T-helper 2 cell treated with Interferon-gamma antibody and Interleukin-4, amounts not matched to agents 5 μg/mL and 100 μg/mL, for 36 hours (primary cell): ENCODE results near the gene ANXA4.
A peak's percentile ranks its signal among the peaks of the same experiment; 100 is the strongest.
"Not testable (repeated sequence)": the region's sequence is repeated elsewhere in the genome, so short reads cannot be mapped to it uniquely, and the experiment has no call there.

Experiments
- DNase-seq: peaks from one replicate; pipeline ENCODE4 v3.0.0; 2021; ENCODE audit warnings: low spot score
- H3K27ac Mint-ChIP-seq: one replicate; pipeline ENCODE4 v1.8.0; 2021; ENCODE audit warnings: mild to moderate bottlenecking, mixed read lengths
- H3K27me3 Mint-ChIP-seq: one replicate; pipeline ENCODE4 v1.8.0; 2021; ENCODE audit warnings: low read depth, mixed read lengths
- H3K36me3 Mint-ChIP-seq: one replicate; pipeline ENCODE4 v1.8.0; 2021; ENCODE audit warnings: low read depth, mixed read lengths
- H3K4me1 Mint-ChIP-seq: one replicate; pipeline ENCODE4 v1.8.0; 2021; ENCODE audit warnings: low read depth, mixed read lengths
- H3K4me3 Mint-ChIP-seq: one replicate; pipeline ENCODE4 v1.8.0; 2022; ENCODE audit warnings: mild to moderate bottlenecking, moderate library complexity, mixed read lengths
- H3K9me3 Mint-ChIP-seq: one replicate; pipeline ENCODE4 v1.8.0; 2021; ENCODE audit warnings: mixed read lengths

The ANXA4 gene

DNA sequence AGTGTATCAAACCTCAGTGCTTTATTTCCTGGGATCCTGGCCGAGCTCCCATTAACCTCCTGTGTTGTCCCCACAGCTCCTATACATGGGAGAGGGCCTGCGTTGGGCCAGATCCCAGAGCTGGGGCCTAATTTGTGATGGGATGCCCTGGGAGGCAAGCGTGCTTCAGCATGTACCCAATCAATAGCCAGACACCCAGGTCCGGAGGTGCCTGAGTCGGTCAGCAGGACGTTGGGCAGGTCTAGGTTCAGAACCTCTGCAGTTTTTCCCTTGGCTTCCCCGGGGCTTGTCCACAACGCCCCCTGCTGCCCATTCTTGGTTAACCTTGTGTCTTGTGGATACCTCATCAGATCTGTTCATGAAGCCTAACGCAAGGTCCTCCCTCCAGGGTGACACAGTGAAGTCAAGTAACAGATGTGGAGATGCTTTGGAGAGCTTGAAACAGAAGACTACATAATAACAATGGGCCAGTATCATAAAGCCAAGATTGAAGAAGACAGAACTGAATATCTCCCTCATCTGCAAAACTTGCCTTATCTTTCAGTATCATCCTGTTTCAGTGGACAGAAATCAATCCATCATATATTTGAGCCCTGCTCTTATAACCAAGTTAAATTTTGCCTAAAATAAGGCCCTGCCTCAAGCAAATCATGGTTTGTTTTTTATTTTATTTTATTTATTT lies 27.3 kb upstream of the ANXA4 start:
- H3K4me1 Mint-ChIP-seq, H3K27ac Mint-ChIP-seq, H3K36me3 Mint-ChIP-seq, H3K27me3 Mint-ChIP-seq, H3K9me3 Mint-ChIP-seq, H3K4me3 Mint-ChIP-seq: not testable (repeated sequence)
- DNase-seq: peak; percentile 80

DNA sequence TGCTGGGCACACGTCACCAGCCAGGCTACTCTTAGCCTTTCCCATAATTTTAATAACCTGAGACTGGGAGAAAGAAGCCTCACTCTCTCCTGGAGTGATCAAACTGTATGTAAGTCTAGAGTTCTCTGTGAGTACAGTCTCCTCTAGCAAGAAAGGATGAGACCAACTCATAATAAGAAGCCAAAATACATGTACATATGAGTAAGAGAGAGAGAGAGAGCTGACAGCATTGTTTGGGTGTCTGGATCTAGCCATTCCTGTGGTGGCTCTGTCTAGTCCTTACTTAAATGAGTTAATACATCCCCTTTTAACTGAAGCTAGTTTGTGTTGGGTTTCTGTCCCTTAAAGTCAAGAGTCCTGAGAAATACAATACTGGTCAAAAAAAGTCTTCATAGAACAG lies 26.0 kb upstream of the ANXA4 start:
- no peaks in the 10 kb centered on the region for H3K27me3 Mint-ChIP-seq
- no peak overlapping the region for H3K4me3 Mint-ChIP-seq
- no peak for DNase-seq
- H3K9me3 Mint-ChIP-seq: no peaks in the 10 kb centered on the region
- H3K27ac Mint-ChIP-seq: no peak overlapping the region
- no peaks in the 10 kb centered on the region for H3K36me3 Mint-ChIP-seq
- peaks cover 9% of the 10 kb centered on the region for H3K4me1 Mint-ChIP-seq

DNA sequence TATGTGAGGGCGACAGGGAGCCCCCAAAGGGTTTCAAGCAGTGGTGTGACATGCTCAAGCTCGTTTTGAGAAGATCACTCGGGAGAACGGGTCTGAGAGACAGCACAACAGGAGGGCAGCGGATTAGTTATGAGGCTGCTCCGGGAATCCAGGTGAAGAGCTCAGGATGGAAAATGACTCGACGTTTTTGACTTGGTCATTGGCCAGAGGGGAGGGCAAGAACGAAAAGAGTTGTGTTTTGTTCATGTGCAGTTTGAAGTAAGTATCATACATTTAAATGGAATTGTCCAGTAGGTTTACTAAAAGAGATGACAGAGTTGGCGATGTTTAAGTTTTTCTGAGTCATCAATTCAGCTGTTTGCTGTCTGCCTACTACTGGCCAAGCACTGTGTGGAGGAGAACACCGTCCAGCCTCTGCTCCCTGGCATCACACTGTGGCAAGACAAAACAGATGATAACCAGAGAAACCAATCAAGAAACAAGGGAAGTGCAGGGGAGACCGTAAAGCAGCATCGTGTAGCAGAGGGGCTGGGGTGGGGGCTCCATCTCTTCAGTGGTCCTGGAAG lies 25.3 kb upstream of the ANXA4 start:
- no peaks in the 10 kb centered on the region for H3K27me3 Mint-ChIP-seq
- H3K9me3 Mint-ChIP-seq: no peaks in the 10 kb centered on the region
- H3K4me3 Mint-ChIP-seq: no peak overlapping the region
- H3K4me1 Mint-ChIP-seq: peaks cover 7% of the 10 kb centered on the region
- H3K36me3 Mint-ChIP-seq: no peaks in the 10 kb centered on the region
- H3K27ac Mint-ChIP-seq: no peak overlapping the region
- DNase-seq: no peak

DNA sequence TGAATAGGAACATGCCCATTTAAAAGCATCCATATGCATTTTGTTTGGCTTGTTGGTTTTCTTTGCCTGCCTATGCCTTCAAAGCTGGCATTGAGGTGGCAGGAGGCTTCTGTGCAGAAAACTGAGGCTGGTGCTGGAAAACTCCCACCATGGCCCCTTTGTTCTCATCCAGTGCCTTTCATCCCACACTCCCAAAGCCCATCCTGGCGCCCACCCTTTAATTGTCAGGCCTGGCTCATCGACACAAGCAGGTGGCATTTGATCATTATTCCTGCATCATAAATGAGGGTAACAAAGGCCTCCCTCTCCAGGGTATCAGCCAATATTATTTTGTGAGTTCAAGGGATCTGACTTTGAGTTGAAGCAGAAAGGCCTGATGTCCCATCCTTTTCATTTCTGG lies 24.7 kb upstream of the ANXA4 start:
- H3K9me3 Mint-ChIP-seq: no peaks in the 10 kb centered on the region
- H3K36me3 Mint-ChIP-seq: no peaks in the 10 kb centered on the region
- H3K4me3 Mint-ChIP-seq: no peak overlapping the region
- H3K4me1 Mint-ChIP-seq: peaks cover 7% of the 10 kb centered on the region
- no peaks in the 10 kb centered on the region for H3K27me3 Mint-ChIP-seq
- no peak overlapping the region for H3K27ac Mint-ChIP-seq
- DNase-seq: no peak

DNA sequence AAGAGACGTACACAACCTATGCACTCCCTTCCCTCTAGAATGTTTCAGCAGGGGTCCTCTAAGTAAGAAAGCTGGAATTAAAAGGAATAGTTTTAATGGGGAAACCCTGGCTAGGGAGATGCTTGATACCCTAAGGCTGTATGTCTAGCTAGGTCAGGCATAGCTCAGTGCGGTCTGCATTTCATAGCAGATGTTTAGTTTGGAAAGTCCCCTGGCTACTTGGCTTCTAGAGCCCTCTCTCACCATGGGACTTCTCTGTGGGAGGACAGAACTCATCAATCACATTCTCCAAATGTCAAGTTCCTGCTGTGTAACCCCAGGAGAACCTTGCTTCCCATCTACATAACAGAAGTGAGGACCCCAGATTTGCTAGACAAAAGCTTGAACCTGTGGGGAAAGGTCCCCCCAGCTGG lies 24.1 kb upstream of the ANXA4 start:
- H3K27me3 Mint-ChIP-seq: no peaks in the 10 kb centered on the region
- no peak overlapping the region for H3K27ac Mint-ChIP-seq
- H3K4me3 Mint-ChIP-seq: no peak overlapping the region
- no peaks in the 10 kb centered on the region for H3K36me3 Mint-ChIP-seq
- peaks cover 7% of the 10 kb centered on the region for H3K4me1 Mint-ChIP-seq
- no peaks in the 10 kb centered on the region for H3K9me3 Mint-ChIP-seq
- DNase-seq: no peak

DNA sequence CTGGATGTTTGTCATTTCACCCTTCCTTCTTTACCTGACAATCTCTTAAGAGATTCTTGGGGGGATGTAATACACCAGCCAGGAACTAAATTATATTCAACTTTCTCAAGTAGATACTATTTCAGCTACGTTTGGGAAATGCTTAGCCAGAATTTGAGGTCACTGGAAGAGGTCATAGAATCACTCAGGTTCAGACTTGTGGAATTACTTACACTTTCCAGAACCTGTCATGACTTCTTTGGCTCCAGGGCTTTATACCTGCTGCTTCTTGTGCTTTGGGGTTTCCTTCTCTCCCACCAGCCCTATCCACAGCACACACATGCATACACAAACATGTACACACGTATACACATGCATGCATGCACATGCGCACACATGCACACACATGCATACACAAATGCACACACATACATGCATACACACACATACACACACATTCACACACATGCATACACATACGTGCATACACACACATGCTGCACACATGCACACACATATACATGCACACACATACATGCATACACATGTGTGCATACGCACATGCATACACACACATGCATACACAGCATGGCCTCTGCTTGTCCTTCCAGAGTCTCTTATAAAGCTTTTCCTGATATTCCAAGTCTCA lies 23.5 kb upstream of the ANXA4 start:
- Mint-ChIP-seq H3K4me3 (no peak overlapping the region), H3K36me3 (no peaks in the 10 kb centered on the region), H3K4me1 (peaks cover 7% of the 10 kb centered on the region), H3K27ac (no peak overlapping the region), H3K27me3 (no peaks in the 10 kb centered on the region), H3K9me3 (no peaks in the 10 kb centered on the region)
- no peak for DNase-seq

DNA sequence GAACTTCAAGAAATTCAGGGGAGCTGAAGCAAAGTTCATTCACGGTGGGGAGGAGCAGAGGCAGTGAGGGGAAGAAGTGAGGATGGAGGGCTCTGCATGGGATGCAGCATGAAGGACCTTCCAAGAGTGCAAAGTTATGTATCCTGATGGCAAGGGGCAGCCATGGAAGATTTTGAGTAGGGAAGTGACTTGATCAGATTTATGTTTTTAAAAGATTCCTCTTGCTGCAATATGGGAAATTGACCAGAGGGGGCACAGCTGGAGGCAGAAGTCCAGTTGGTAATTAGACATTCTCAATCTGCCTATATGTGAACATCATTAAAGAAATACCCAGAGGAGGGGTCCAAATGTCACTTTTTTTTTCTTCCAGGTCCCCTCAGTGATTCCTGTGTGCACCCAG lies 21.5 kb upstream of the ANXA4 start:
- H3K4me1 Mint-ChIP-seq: peaks cover 9% of the 10 kb centered on the region
- H3K27me3 Mint-ChIP-seq: no peaks in the 10 kb centered on the region
- H3K36me3 Mint-ChIP-seq: no peaks in the 10 kb centered on the region
- H3K9me3 Mint-ChIP-seq: no peaks in the 10 kb centered on the region
- no peak overlapping the region for H3K4me3 Mint-ChIP-seq
- no peak for DNase-seq
- no peak overlapping the region for H3K27ac Mint-ChIP-seq

DNA sequence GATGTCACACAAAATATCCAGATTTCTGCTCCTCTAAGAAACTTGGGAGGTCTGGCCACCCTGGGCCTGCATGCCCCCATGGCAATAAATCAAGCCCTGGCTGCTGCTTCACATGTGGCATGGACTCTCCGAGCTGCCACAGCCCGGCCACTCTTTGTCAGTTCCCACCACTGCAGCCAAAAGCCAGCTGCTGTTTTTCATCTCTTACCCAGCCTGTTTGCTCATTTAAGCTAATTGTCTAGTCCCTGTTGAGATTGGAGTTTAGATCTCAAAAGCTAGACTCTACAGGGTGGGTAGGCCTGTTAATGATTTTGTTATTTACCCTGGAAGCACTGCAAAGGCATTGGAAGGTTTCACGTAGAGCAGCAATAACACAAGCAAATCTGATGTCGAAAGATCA lies 20.9 kb upstream of the ANXA4 start:
- no peaks in the 10 kb centered on the region for H3K27me3 Mint-ChIP-seq
- H3K9me3 Mint-ChIP-seq: no peaks in the 10 kb centered on the region

DNA sequence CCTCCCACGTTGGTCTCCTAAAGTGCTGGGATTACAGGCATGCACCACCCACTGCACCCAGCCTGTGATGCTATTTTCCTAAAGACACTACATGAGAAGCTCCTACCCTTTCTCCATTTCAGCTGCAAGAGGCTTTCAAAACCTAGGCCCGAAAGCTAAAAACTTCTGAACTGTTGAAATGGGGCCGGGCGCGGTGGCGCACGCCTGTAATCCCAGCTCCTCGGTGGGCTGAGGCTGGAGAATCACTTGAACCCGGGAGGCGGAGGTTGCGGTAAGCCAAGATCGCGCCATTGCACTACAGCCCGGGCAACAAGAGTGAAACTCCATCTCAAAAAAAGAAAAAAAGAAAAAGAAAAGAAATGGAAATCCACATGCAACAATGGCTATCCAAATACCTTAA lies 18.1 kb upstream of the ANXA4 start:
- H3K9me3 Mint-ChIP-seq: no peaks in the 10 kb centered on the region
- H3K4me3 Mint-ChIP-seq: no peak overlapping the region
- DNase-seq: no peak
- no peaks in the 10 kb centered on the region for H3K27me3 Mint-ChIP-seq
- no peaks in the 10 kb centered on the region for H3K36me3 Mint-ChIP-seq
- H3K27ac Mint-ChIP-seq: no peak overlapping the region
- H3K4me1 Mint-ChIP-seq: peaks cover 9% of the 10 kb centered on the region

More for the DNA sequence above, 20.9 kb upstream of the ANXA4 start:
- H3K4me1 Mint-ChIP-seq: peaks cover 9% of the 10 kb centered on the region
- no peaks in the 10 kb centered on the region for H3K36me3 Mint-ChIP-seq
- no peak for DNase-seq
- H3K27ac Mint-ChIP-seq: no peak overlapping the region
- no peak overlapping the region for H3K4me3 Mint-ChIP-seq

DNA sequence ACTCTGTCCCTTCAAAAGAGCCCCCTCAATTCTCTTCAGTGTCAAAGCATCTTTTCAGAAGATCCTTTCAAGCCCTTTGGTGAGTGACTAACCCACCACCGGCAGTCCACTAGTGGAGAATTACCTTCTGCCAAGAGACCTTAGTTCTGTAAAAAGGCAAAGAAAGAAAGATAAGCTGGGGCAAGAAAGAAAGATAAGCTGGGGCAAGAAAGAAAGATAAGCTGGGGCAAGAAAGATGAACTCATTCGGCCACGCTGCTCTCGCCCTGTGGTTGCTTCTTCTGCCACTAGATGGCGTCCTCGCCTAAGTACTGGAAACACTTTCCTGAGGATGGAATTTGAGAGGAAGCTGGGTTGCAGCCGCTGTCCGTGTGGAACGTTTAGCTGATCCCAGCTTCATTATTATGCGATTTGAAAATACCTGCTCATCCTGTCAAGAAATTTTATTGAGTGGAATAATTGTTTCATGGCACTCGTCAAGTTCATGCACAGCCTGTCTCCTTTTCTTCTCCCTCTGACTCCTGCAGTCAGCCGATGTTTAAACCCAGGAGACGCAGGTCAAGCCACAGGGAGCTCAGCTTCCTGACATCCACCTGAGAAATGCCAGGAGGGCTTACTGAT lies 17.3 kb upstream of the ANXA4 start:
- H3K27ac Mint-ChIP-seq: no peak overlapping the region
- H3K4me3 Mint-ChIP-seq: peak overlapping the region; percentile 71
- no peaks in the 10 kb centered on the region for H3K36me3 Mint-ChIP-seq
- H3K27me3 Mint-ChIP-seq: no peaks in the 10 kb centered on the region
- H3K9me3 Mint-ChIP-seq: no peaks in the 10 kb centered on the region
- peaks cover 9% of the 10 kb centered on the region for H3K4me1 Mint-ChIP-seq
- peak; percentile 76 for DNase-seq

DNA sequence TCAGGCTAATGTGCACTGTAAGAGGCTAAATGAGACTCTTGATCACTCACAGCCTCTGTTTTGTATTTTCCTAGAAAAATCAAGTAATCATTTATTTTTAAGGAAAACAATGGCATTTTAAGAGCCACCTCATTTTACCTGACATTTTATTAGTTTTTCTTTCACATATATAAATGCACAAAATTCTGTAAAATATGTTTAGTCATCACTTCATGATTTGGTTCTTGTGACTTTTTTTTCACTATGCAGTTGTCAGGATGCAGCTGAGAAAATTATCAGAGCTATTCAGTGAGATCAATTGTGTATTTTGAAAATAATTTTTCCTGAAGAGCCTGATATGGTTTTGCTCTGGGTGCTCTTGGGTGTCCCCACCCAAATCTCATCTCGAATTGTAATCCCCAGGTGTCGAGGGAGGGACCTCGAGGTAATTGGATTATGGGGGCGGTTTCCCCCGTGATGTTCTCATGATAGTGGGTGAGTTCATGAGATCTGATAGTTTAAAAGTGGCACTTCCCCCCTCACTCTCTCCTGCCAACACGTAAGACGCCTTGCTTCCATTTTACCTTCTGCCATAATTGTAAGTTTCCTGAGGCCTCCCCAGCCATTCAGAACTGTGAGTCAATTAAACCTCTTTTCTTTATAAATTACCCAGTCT lies 16.1 kb upstream of the ANXA4 start:
- DNase-seq: no peak
- H3K27ac Mint-ChIP-seq: no peak overlapping the region
- no peak overlapping the region for H3K4me3 Mint-ChIP-seq
- peaks cover 9% of the 10 kb centered on the region for H3K4me1 Mint-ChIP-seq
- H3K36me3 Mint-ChIP-seq: no peaks in the 10 kb centered on the region
- no peaks in the 10 kb centered on the region for H3K9me3 Mint-ChIP-seq
- H3K27me3 Mint-ChIP-seq: no peaks in the 10 kb centered on the region

DNA sequence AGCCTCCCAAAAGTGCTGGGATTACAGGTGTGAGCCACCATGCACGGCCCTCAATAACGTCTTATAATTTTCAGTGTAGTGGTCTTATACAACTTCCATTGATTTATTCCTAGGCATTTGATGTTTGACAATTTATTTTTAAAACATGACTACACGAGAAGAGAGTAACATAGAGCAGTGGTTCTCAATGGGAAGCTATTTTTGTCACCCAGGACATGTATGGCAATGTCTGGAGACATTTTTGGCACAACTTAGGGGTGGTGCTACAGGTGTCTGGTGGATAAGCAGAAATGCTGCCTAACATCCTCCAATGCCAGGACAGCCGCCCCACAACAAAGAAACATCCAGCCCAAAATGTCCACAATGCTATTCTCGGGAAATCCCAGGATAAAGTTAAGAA lies 12.7 kb upstream of the ANXA4 start:
- Mint-ChIP-seq H3K27ac (no peak overlapping the region), H3K4me1 (peaks cover 11% of the 10 kb centered on the region), H3K36me3 (no peaks in the 10 kb centered on the region), H3K9me3 (no peaks in the 10 kb centered on the region), H3K27me3 (no peaks in the 10 kb centered on the region), H3K4me3 (no peak overlapping the region)
- DNase-seq: no peak

DNA sequence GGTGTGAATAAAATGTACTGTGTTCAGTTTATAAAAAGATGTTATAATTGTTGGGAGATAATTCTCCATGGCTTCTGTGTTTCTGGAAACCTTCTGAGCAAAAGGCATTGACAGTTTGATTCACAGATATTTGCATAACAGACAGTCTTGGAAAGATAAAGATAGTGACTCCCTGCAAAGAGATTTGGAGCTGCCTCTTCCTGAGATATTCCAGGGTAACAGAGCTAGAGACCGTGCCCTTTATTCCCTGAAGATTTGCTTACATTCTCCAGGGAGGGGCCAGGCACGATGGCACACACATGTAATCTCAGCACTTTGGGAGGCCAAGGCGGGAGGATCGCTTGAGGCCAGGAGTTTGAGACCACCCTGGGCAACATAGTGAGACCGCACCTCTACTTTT lies 12.2 kb upstream of the ANXA4 start:
- no peak for DNase-seq
- Mint-ChIP-seq H3K36me3 (no peaks in the 10 kb centered on the region), H3K27me3 (no peaks in the 10 kb centered on the region), H3K27ac (no peak overlapping the region), H3K4me3 (no peak overlapping the region), H3K9me3 (no peaks in the 10 kb centered on the region), H3K4me1 (peaks cover 7% of the 10 kb centered on the region)
